ENCODE measurements around the gene NCBP3.

NCBP3 gene

GRCh38 chr17:3877220-3877619 is 31.2 kb upstream of the NCBP3 start:
- no peak for TF ChIP-seq EZH2 (optimal IDR thresholded peaks at IDR 0.05; ENCODE audit: low read depth, low read length)
- TF ChIP-seq EZH2phosphoT487 (IDR thresholded peaks at IDR 0.05; ENCODE audit: low read length): no peak
- no peak for TF ChIP-seq CTCF (IDR thresholded peaks at IDR 0.05; ENCODE audit: low read length)

GRCh38 chr17:3875317-3875716 is 29.3 kb upstream of the NCBP3 start:
- TF ChIP-seq CTCF (IDR thresholded peaks at IDR 0.05; ENCODE audit: low read length) (no peak), EZH2 (optimal IDR thresholded peaks at IDR 0.05; ENCODE audit: low read depth, low read length) (no peak), EZH2phosphoT487 (IDR thresholded peaks at IDR 0.05; ENCODE audit: low read length) (no peak)
- Histone ChIP-seq H3K9me2 (replicated peaks; ENCODE audit: insufficient read depth, low read length) (no peaks in the 10 kb centered on the region), H3K4me3 (ENCODE audit: low read length) (no peak overlapping the region), H3F3A (ENCODE audit: insufficient read depth, low read length) (0 out of 2 replicates have a peak, but pooled peaks cover 4% of the 10 kb centered on the region), H3K27me3 (replicated peaks; ENCODE audit: insufficient read depth, low read length) (no peaks in the 10 kb centered on the region), H3K4me2 (ENCODE audit: low read depth, low read length) (no peak overlapping the region), H3K9me3 (replicated peaks; ENCODE audit: insufficient read depth, low read length) (no peaks in the 10 kb centered on the region), H2AFZ (ENCODE audit: low read length) (no peak overlapping the region), H3K27ac (ENCODE audit: low read length) (no peak overlapping the region), H4K20me1 (ENCODE audit: insufficient read depth, low read length) (no peaks in the 10 kb centered on the region), H3K9ac (ENCODE audit: low read length) (no peak overlapping the region), H3K4me1 (ENCODE audit: low read length) (peaks cover 5% of the 10 kb centered on the region; the same call in 1 of the 2 replicates), H3K36me3 (replicated peaks; ENCODE audit: insufficient read depth, low read length) (no peaks in the 10 kb centered on the region), H3K79me2 (ENCODE audit: low read length) (no peaks in the 10 kb centered on the region)
- no peak for DNase-seq

More at GRCh38 chr17:3877220-3877619, 31.2 kb upstream of the NCBP3 start:
- Histone ChIP-seq H3K9ac (ENCODE audit: low read length) (no peak overlapping the region), H4K20me1 (ENCODE audit: insufficient read depth, low read length) (no peaks in the 10 kb centered on the region), H3K79me2 (ENCODE audit: low read length) (no peaks in the 10 kb centered on the region), H3K4me1 (ENCODE audit: low read length) (no peaks in the 10 kb centered on the region), H3K4me3 (ENCODE audit: low read length) (no peak overlapping the region), H3K36me3 (replicated peaks; ENCODE audit: insufficient read depth, low read length) (no peaks in the 10 kb centered on the region), H3K9me3 (replicated peaks; ENCODE audit: insufficient read depth, low read length) (no peaks in the 10 kb centered on the region), H3K27me3 (replicated peaks; ENCODE audit: insufficient read depth, low read length) (no peaks in the 10 kb centered on the region), H3K27ac (ENCODE audit: low read length) (no peak overlapping the region), H2AFZ (ENCODE audit: low read length) (no peak overlapping the region), H3K4me2 (ENCODE audit: low read depth, low read length) (no peak overlapping the region), H3K9me2 (replicated peaks; ENCODE audit: insufficient read depth, low read length) (no peaks in the 10 kb centered on the region), H3F3A (ENCODE audit: insufficient read depth, low read length) (no peaks in the 10 kb centered on the region)
- no peak for DNase-seq

GRCh38 chr17:3873862-3874261 is 27.8 kb upstream of the NCBP3 start:
- Histone ChIP-seq H3K9me2 (replicated peaks; ENCODE audit: insufficient read depth, low read length) (no peaks in the 10 kb centered on the region), H3K27ac (ENCODE audit: low read length) (no peak overlapping the region), H3K4me1 (ENCODE audit: low read length) (peaks cover 5% of the 10 kb centered on the region; the same call in 1 of the 2 replicates), H3K9me3 (replicated peaks; ENCODE audit: insufficient read depth, low read length) (no peaks in the 10 kb centered on the region), H3K4me3 (ENCODE audit: low read length) (no peak overlapping the region), H3K79me2 (ENCODE audit: low read length) (no peaks in the 10 kb centered on the region), H3K9ac (ENCODE audit: low read length) (no peak overlapping the region), H3K36me3 (replicated peaks; ENCODE audit: insufficient read depth, low read length) (no peaks in the 10 kb centered on the region), H4K20me1 (ENCODE audit: insufficient read depth, low read length) (no peaks in the 10 kb centered on the region), H3F3A (ENCODE audit: insufficient read depth, low read length) (0 out of 2 replicates have a peak, but pooled peaks cover 4% of the 10 kb centered on the region), H2AFZ (ENCODE audit: low read length) (no peak overlapping the region), H3K4me2 (ENCODE audit: low read depth, low read length) (no peak overlapping the region), H3K27me3 (replicated peaks; ENCODE audit: insufficient read depth, low read length) (no peaks in the 10 kb centered on the region)
- no peak for DNase-seq
- TF ChIP-seq EZH2 (optimal IDR thresholded peaks at IDR 0.05; ENCODE audit: low read depth, low read length): no peak
- no peak for TF ChIP-seq CTCF (IDR thresholded peaks at IDR 0.05; ENCODE audit: low read length)
- TF ChIP-seq EZH2phosphoT487 (IDR thresholded peaks at IDR 0.05; ENCODE audit: low read length): no peak

Measured in MM.1S (cell line).